HepG2 (cell line): ENCODE measurements around the gene PRSS33. TPM values are rescaled to one million over a fixed set of nuclear protein-coding genes. Genes with fewer than 3 reads are reported as not detected.

ENCODE experiments used
- ARHGAP35 ChIP-seq: sonication (generic); formaldehyde crosslinking; IDR thresholded peaks from 2 replicates; pipeline ENCODE4 v1.9.0; 2022; ENCODE audit warnings: mild to moderate bottlenecking, inconsistent platforms, moderate library complexity, missing genetic modification reagents, borderline replicate concordance
- GPN1 ChIP-seq: sonication (generic); formaldehyde crosslinking; IDR thresholded peaks from 2 replicates; pipeline ENCODE4 v1.5.1; 2020; ENCODE audit warnings: missing genetic modification reagents, borderline replicate concordance
- HDAC6 ChIP-seq: fragments of 200-600 bp; sonication (generic); IDR thresholded peaks from 2 replicates; pipeline ENCODE4 v1.7.0; 2017; ENCODE audit warnings: mild to moderate bottlenecking, antibody characterized with exemption, low read length, low read depth
- HOXA3 ChIP-seq: sonication (generic); formaldehyde crosslinking; IDR thresholded peaks from 2 replicates; pipeline ENCODE4 v1.5.0; 2020; ENCODE audit warnings: missing genetic modification reagents
- MBNL3 ChIP-seq: fragments of 250-450 bp; sonication (Bioruptor Pico); conservative IDR thresholded peaks from 2 replicates; pipeline ENCODE4 v1.8.0; 2022; ENCODE audit warnings: mild to moderate bottlenecking, inconsistent platforms
- PRDM15 ChIP-seq: sonication (generic); formaldehyde crosslinking; IDR thresholded peaks from 2 replicates; pipeline ENCODE4 v1.4.0; 2020; ENCODE audit warnings: missing genetic modification reagents
- SNAPC4 ChIP-seq: sonication (generic); formaldehyde crosslinking; IDR thresholded peaks from 2 replicates; pipeline ENCODE4 v1.4.0; 2020; ENCODE audit warnings: mild to moderate bottlenecking, missing genetic modification reagents
- TIGD3 ChIP-seq: sonication (generic); formaldehyde crosslinking; IDR thresholded peaks from 2 replicates; pipeline ENCODE4 v1.5.1; 2020; ENCODE audit warnings: mild to moderate bottlenecking, missing genetic modification reagents, borderline replicate concordance
- ZBTB14 ChIP-seq: sonication (generic); formaldehyde crosslinking; IDR thresholded peaks from 2 replicates; pipeline ENCODE4 v1.4.0; 2020; ENCODE audit warnings: missing genetic modification reagents
- ZBTB2 ChIP-seq: sonication (generic); formaldehyde crosslinking; IDR thresholded peaks from 2 replicates; pipeline ENCODE4 v1.8.0; 2022; ENCODE audit warnings: low read depth, missing genetic modification reagents
- ZFP36 ChIP-seq: fragments of 150-350 bp; IDR thresholded peaks from 2 replicates; pipeline ENCODE4 v1.6.1; 2018; ENCODE audit warnings: borderline replicate concordance, low read length, low read depth; ENCODE audit not compliant: partially characterized antibody
- ZNF207 ChIP-seq: fragments of 450-650 bp; IDR thresholded peaks from 2 replicates; pipeline ENCODE4 v1.6.1; 2016; ENCODE audit warnings: antibody characterized with exemption, borderline replicate concordance
- ZNF282 ChIP-seq: fragments of 450-650 bp; IDR thresholded peaks from 2 replicates; pipeline ENCODE4 v1.6.1; 2018; ENCODE audit not compliant: partially characterized antibody
- ZNF747 ChIP-seq: sonication (generic); formaldehyde crosslinking; IDR thresholded peaks from 2 replicates; pipeline ENCODE4 v1.8.1; 2023; ENCODE audit warnings: missing genetic modification reagents, mild to moderate bottlenecking, borderline replicate concordance
- polyA plus RNA-seq, 8 experiments: library from polyadenylated mRNA; depleted of rRNA in 3 of 8; stranded (reverse) in 7 of 8; unstranded in 1 of 8; fragments of >200 nt; fragmentation: Illumina TruSeq in 4 of 8; extraction: Trizol in 4 of 8; gene quantifications; 2 replicates each; pipeline versions ENCODE4 v1.2.1 to v1.2.3, GENCODE V29; 2011 to 2016; ENCODE audit warnings: low read depth in 4 of 8, missing spikeins in 1 of 8, mixed read lengths in 1 of 8; ENCODE audit not compliant: insufficient read depth in 1 of 8
- total RNA-seq, 5 experiments: library from RNA; depleted of rRNA; stranded (reverse); fragments of >200 nt; fragmentation: Illumina TruSeq; extraction: Trizol; gene quantifications; 2 replicates each; pipeline ENCODE4 v1.2.3, GENCODE V29; 2016; ENCODE audit warnings: low read depth in 1 of 5

PRSS33 gene
- total and polyA plus RNA-seq, 2 of the 13 experiments (the other 11 are each of a cell fraction or from before 2014, with no cell fraction given) = not detected

- no peak for TF ChIP-seq PRDM15 (CRISPR knock-in tag)
- no peak for TF ChIP-seq TIGD3
- no peak for TF ChIP-seq ZFP36
- no peak for TF ChIP-seq SNAPC4 (CRISPR knock-in tag)
- TF ChIP-seq ZNF282 = no peak
- TF ChIP-seq MBNL3 (CRISPR knock-in tag) = no peak
- no peak for TF ChIP-seq ZNF747 (CRISPR knock-in tag)
- TF ChIP-seq GPN1 = no peak
- 0 out of 2 replicates have a peak, but pooled peaks have one; percentile 21 for TF ChIP-seq HOXA3
- 0 out of 2 replicates have a peak, but pooled peaks have one; percentile 34 for TF ChIP-seq ZBTB14 (CRISPR knock-in tag)
- TF ChIP-seq HDAC6 = no peak
- no peak for TF ChIP-seq ARHGAP35 (CRISPR knock-in tag)
- no peak for TF ChIP-seq ZBTB2 (CRISPR knock-in tag)
- TF ChIP-seq ZNF207 = no peak
These were observed 10.7 kb downstream of the PRSS33 start (continued) for GRCh38 chr16:2776500-2777139.
